NCI-H1048 (cell line): Measurements from ENCODE around the gene CCHCR1.
"Not testable (repeated sequence)": the region's sequence is repeated elsewhere in the genome, so short reads cannot be mapped to it uniquely, and the experiment has no call there.

ENCODE experiments used
- DNase-seq: peaks from one replicate; lab custom pipeline; 2025; lab: John Stamatoyannopoulos, UW

CCHCR1 gene

GRCh38 chr6:31157513-31158139 is at the start of gene CCHCR1:
Gene CCHCR1 (minus strand): TSS chr6:31157802. CDS start chr6:31157600, 202 bp downstream.
- DNase-seq = no peak

- no peak for DNase-seq
Measured at GRCh38 chr6:31205638-31206037, 48.0 kb upstream of the CCHCR1 start.

GRCh38 chr6:31204751-31205145 is 47.1 kb upstream of the CCHCR1 start:
- no peak for DNase-seq

- DNase-seq = peak; percentile 56
Measured at GRCh38 chr6:31203345-31203979, 45.9 kb upstream of the CCHCR1 start.

- no peak for DNase-seq
Measured at GRCh38 chr6:31202259-31203166, 44.9 kb upstream of the CCHCR1 start.

GRCh38 chr6:31199105-31199452 is 41.5 kb upstream of the CCHCR1 start:
- DNase-seq = not testable (repeated sequence)

- DNase-seq = peak; percentile 87
Measured at GRCh38 chr6:31197559-31198305, 40.1 kb upstream of the CCHCR1 start.

GRCh38 chr6:31196251-31197022 is 38.8 kb upstream of the CCHCR1 start:
- DNase-seq = not testable (repeated sequence)

GRCh38 chr6:31195308-31195979 is 37.8 kb upstream of the CCHCR1 start:
- not testable (repeated sequence) for DNase-seq

- DNase-seq = no peak
Measured at GRCh38 chr6:31194061-31194834, 36.6 kb upstream of the CCHCR1 start.

GRCh38 chr6:31193206-31193605 is 35.6 kb upstream of the CCHCR1 start:
- DNase-seq = no peak

GRCh38 chr6:31192431-31193105 is 35.0 kb upstream of the CCHCR1 start:
- DNase-seq = not testable (repeated sequence)

GRCh38 chr6:31190488-31190887 is 32.9 kb upstream of the CCHCR1 start:
- no peak for DNase-seq

GRCh38 chr6:31189223-31189622 is 31.6 kb upstream of the CCHCR1 start:
- not testable (repeated sequence) for DNase-seq

GRCh38 chr6:31187780-31188194 is 30.2 kb upstream of the CCHCR1 start:
- DNase-seq = no peak

- no peak for DNase-seq
Measured at GRCh38 chr6:31186052-31186734, 28.6 kb upstream of the CCHCR1 start.

- DNase-seq = not testable (repeated sequence)
Measured at GRCh38 chr6:31185695-31186051, 28.1 kb upstream of the CCHCR1 start.

GRCh38 chr6:31183859-31184258 is 26.3 kb upstream of the CCHCR1 start:
- DNase-seq = not testable (repeated sequence)

- not testable (repeated sequence) for DNase-seq
Measured at GRCh38 chr6:31183287-31183686, 25.7 kb upstream of the CCHCR1 start.
